Stimulated activated CD4-positive, alpha-beta T cell treated with anti-CD3 and anti-CD28 coated beads, Interleukin-12 subunit alpha, Interleukin-12 subunit beta, amount 100 ng/mL, for 24 hours (primary cell): ENCODE results near the gene STX8.

ENCODE experiments used
- DNase-seq, 2 experiments: peaks; one replicate each; pipeline ENCODE4 v3.0.0-alpha.2; 2020; ENCODE audit warnings: low read depth in 2 of 2

Gene STX8

DNA sequence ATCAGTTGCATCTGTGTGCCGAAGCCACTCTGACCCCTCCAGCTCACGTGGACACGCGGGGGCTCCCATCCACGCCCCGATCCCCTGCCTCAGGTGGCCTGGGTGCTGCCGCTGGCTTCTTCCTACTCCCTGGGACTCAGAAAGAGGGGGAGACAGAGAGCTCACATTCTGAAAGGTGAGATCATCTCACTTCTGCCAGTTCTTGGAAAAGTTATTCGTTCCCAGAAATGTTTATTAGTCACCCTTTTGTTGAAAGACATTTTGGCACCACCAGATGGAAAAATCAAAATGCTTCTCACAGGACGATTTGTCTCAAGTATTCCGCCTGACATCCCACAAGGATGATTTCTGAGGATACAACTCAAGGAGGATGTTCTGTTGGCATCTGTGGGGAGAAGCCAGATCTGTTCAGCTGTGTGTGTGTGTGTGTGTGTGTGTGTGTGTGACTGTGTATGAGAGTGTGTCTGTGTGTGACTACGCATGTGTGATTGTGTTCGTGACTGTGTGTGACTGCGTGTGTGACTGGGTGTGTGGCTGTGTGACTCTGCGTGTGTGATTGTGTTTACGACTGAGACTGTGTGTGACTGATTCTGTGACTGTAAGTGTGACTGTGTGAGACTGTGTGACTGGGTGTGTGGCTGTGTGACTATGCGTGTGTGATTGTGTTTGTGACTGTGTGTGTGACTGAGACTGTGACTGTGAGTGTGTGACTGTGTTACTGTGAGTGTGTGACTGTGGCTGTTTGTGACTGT, 347.0 kb downstream of the STX8 start:
- DNase-seq: no peak

DNA sequence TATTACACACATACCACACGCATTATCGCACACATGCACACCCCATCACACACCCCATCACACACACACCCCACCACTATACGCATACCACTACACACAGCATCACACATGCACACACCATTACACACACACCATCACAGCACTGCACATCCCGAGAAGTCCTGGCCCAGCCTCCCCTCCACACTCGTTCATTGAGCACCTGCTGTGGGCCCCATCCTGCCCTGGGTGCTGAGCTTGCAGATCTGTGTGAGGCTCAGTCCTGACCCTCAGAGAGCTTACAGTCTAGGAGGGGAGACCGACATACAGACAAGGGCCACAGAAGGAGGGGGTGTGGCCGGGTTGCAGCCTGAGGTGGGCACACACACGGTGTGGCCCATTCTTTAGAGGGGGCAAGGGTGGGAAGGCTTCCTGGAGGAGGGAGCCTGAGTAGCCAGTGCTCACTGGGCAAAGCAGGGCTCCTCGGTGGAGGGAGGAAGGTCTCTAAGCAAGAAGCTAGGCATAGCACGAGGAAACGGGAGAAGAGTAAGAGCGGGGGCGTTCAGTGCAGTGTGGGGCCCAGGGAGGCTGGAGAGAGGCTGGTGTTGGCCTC, 347.7 kb downstream of the STX8 start:
- no peak for DNase-seq

DNA sequence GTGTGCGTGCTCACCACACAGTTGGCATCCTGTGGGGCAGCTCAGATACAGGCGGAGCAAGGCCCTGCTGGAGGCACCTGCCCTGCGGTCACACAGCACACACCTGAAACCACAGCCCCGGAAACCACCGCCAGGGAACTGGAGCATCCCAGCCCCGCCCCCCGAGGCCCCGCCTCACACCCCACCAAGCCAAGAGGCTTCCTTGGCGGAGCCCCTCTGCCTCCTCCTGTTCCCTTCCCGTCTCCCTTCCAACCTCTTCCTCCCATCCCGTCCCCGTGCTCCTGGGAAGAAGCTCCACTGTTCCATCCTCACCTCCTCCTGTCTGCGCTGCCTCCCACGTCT, 348.9 kb downstream of the STX8 start:
- no peak for DNase-seq

DNA sequence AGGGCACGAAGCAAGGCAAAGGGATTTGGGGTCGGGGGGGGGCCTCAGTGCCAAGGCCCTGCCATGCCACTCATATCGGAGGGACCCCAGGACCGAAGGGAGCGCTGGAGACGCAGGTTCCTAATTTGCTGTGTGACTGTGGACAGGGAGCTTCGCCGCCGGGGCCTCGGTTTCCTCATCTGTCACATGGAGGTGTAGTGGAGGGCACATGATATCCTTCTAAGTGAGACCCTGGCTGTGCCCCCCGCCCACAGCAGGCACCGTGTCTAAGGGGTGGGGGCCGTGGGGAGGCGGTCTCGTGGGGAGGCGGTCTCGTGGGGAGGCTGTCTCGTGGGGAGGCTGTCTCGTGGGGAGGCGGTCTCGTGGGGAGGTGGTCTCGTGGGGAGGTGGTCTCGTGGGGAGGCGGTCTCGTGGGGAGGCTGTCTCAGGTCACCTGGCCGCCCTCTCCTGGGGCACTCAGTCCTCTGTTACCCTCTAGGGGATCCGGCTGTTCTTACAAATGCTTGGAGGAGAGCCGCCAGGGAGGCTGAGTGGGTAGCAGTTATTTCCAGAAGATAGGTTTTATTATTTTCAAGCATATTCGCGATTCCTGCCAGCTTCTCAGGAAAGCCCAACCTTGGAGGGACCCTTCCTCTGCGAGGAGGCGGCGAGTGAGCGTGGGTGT, 349.4 kb downstream of the STX8 start:
- DNase-seq: no peak

DNA sequence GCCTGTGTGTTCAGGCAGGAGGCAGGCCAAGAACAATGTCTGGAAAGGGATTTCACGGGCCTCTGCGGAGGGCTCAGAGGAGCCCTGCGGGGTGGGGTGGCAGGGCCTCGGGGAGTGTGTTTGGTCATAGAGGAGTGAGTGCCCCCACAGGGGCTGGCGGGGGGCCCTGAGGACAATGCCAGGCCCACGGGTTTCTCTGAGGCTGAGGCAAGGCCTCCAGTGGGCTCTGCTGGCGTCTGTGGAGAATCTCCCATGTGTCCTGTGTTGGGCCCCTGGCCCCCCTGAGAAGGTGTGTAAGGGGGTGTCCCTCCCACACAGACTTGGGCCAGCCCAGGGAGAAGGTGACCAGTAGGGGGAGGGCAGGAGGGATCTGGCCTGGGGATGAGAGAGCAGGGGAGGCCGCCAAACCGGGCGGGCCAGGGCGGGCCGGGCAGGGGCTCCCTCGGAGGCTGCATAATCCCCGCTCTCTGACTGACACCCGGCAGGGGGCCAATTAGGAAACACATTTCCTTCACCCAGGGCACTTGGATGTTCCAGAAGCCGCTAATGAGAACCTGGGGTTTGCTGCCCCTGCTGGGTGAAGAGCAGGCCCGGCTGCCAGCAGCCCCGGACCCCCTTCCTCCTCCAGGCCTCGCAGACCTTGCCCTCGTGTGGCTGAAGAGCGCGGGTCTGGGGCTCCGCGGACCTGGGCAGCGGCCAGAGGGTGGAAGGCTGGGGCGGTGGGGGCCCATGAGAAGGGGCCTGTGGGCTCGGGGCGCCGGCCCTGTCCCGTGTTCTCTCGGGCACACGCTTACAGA, 350.1 kb downstream of the STX8 start:
- no peak for DNase-seq

DNA sequence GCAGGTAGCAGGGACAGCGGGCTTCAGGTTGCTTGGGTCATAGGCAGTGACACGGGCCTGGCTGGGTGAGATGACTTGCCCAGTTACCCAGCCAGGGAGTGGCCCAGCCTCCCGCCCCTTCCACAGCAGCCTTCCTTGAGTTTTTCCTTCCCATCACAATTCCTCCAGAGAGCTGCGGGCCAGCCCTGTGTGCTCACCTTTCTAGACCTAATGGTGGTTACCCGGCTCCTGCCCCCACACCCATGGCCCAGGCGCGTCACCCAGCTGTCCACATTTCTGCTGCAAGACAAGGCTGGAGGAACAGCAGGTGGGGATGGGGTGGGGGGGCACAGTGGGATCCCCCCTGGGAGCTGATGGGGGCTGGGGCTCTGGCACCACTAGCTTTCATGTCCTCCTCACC, 351.1 kb downstream of the STX8 start:
- DNase-seq: no peak

DNA sequence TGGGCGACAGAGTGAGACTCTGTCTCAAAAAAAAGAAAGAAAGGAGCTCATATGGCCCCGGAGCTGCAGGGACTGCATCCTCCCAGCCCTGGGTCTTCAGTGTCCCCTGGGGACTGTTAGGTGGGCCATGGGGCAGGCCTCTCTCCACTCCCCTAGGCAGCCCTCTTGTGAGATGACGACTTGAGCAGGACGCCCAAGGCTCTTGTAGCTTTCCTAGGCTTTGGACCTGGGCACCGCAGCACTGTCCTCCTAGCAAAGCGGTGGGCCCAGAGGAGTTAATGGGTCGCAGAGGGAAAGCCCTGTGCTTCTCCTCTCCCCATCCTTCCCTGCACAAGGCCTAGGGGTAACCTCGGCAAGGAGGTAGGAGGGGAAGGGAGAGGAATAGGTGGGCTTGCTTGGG, 352.1 kb downstream of the STX8 start:
- no peak for DNase-seq

DNA sequence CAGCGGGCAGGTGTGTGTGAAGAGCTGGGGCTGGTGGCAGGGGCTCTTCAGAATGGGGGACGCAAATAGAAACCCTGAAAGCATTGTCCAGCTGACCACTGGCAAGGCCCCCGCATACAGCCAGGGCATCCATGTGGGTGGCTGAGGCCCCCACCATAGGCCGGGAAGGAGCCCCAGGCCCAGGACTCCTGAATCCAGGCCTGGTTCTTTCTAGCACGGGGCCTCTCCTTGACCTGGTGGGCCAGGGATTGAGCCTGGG, 353.8 kb downstream of the STX8 start:
- DNase-seq: no peak

DNA sequence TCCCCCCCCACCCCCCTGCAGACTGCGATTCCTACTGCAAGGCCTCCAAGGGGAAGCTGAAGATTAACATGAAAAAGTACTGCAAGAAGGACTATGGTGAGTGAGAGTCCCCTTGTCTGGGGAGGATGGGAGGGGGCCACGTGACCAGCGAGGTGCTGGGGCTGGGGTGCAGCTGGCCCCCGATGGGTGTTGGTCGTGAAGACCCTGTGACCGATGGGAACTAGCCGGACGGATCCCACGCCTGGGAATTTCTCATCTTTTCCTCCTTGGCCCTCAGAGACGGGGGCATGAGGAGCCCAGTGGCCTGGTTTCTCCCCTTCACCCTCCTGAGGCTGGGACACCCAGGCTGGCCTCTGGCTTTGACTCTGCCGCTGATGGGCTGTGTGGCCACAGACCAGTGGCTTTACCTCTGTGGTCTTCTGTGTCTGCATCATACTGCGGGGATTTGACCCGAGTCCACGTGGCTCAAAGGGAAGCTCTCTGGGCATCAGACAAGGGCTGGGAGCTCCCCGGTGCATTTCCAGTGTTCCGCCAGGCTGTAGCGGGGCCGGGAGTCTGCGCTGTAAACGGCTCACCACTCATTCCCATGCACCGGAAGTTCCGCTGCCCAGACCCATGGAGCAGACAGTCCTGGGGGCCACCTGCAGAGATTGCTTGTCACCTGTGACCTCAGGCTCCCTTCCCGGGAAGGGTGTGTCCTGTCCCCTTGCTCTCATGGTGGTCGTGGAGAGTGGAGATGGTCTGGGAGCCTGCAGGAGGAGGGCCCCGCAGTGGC, 354.3 kb downstream of the STX8 start:
- no peak for DNase-seq

DNA sequence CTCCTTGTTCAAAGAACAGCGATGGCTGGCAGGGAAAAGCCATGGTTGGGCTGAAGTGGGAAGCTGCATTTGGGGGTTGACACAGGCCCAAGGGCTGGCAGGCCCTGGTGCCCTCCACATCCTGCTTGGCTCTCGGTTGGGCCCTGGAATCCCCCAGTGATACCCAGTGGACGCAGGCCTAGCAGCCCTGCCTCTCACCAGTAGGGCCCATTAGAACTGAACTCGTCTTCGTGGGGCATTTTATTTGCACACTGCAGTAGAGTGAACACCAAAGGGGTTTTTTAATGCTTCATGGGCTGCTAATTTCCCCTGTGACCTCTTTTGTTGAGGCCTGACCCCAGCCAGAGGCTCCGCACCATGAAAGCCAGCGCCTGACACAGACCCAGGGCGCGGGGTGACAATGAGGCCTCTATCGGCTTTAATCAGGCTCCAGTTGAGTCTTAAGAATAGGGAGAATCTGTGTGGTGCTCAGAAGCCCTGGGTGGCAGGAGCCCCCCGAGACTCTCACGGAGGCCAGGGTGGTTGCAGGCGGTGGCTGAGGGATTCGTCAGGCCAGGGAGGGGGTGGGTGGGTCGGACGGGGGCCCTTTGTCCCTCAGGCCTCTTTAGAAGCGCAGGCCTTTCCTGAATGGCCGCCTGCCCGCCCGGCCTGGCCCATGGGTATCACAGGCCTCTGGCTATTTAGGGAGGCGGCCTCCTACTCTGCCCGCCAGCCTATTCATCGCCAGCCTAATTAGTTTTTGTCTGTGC, 355.0 kb downstream of the STX8 start:
- DNase-seq: no peak

DNA sequence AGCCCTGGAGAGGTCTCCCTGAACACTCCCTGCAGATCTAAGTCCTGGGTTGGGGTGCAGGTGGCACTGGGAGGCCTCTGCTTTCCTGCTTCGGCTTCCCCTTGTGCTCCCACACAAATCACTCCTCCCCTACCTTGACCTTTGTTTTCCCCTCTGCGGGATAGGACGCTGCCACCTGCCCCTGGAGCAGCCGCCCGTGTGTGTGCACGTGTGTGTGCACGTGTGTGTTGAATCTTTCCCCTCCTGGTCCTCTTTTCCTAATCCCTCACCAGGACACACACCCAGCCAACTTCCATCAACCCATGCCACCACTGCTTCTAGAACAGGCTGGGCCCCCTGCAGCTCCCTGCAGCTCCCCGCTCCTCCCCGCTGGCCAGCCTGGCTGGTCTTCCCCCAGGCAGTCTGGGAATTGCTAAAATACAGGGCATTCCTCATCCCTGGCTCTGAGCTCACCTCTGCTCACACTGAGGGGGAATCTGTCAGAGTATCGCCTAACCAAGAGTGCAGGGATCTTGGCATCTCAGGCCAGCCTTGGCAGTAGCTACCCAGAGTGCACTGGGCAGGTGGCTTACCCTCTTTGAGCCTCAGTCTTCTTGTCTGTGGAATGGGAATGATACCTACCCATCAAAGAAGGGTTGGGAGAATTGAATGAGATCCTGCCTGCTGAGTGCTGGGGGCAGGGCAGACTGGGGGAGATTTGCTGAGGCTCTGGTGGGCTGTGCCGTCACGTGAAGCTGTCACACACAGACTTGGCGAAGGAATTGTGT, 355.8 kb downstream of the STX8 start:
- DNase-seq: no peak

DNA sequence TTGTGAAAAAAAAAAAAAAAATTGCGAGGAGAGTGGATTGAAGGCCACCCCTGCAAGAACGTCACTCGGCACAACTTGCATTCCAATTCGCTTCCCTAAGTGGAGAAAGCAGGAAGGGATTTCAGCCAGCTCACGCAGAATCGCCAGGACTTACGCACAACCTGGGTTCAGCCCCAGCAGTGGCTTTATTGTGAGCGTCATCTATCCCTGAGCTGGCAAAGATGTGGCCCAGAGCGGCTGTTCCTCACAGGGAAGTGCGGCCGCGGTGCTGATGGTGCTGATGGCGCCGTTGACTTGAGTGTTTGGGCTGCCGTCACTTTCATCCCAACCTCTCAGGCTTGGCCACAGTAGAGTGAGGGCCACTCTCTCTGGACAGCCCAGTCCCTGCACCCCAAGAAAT, 356.7 kb downstream of the STX8 start:
- no peak for DNase-seq

DNA sequence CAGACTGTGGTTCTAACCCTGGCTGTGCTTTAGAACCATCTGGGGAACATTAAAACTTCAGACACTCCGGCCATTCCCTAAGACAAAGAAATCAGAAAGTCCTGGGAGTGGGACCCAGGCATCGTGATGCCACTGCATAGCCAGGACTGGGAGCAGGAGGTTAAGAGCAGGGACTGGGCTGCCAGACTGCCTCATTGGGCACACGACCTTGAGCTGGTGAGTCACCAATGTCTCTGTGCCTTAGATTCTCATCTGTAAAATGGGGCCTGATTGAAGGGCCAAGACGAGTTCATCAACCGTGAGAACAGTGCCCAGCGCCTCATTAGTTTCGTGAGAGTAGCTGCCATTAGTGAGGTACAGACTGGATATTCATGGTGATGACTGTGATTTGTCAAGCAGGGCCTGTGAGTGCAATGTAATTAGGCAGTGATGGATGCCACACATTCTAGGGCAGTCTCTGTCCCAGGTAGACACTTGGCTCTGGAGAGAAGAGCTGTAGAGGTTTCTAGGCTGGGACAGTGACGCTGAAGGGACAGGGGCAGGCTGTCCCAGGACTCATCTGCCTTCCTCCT, 357.5 kb downstream of the STX8 start:
- no peak for DNase-seq

DNA sequence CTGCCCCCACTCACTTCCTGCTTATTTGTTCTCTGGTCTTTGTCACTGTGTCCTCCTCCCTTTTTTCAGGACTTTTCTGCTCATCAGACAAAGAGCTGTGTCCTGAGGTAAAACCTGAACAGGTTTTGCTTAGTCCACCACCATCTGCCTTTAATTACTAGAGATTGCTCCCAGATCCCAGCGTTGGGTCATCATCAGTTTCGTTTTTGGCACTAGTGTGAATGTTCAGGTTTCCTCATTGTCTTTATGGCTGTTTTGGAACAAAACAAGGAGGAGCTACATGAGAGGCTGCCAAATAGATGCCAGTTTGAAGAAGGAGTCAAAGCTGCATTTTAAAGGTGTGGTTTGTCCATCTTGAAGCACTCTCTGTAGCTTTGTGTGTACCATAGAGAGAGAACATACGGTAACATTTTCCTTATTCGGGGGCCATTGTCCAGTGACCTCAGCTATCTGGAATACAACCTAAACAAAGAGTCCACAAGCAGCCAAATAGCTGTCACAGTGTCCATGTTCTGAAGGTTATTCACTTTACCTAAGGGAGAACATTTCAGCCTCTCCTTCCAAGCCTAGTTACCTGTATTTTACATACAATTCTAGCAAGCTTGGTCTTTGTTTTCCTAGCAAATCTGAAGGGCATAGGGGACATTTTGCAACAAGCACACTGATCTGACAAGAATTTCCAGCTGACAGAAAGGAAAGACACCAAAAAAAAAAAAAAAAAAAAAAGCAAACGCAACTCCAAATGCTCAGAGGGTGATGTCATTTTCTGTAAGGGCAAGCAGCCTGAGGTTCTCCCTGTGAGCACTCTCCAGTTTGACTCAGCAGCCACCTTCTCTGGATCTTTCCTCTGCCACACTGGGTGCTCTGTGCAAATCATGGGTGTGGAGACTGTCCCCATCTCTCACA, 358.2 kb downstream of the STX8 start:
- no peak for DNase-seq

DNA sequence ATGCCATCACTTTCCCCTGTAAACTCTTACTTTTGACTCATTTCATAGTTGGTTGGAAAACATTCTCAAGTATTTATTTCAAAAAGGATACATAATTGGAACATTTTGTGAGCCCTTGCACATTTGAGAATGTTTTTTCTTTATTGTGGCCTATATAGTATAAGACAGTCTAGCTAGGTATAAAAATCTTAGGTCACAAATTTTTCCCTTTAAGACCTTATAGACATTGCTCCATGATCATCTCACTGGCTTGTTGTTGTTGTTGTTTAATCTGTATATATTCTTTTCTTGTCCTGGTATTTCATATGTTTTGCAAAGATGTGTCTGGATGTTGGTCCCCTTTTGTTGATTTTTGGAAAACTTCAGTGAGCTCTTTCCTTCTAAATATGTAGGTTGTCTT, 360.2 kb downstream of the STX8 start:
- DNase-seq: no peak

DNA sequence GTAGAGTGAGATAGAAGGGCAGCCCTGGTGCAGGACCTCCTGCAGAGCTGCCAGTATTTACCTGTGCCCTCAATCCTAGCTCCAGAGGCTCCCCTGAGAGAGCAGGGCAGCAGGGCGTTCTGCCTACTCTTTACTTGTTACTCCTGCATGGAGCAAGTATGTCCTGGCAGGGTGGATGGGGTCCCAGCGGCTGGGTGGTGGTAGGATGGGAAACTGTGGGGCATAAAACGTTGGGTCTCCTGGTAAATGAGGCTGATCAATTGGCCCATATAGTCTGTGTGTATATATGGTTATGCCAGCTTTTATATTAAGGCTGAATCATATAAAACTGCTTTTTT, 362.3 kb downstream of the STX8 start:
- DNase-seq: no peak

DNA sequence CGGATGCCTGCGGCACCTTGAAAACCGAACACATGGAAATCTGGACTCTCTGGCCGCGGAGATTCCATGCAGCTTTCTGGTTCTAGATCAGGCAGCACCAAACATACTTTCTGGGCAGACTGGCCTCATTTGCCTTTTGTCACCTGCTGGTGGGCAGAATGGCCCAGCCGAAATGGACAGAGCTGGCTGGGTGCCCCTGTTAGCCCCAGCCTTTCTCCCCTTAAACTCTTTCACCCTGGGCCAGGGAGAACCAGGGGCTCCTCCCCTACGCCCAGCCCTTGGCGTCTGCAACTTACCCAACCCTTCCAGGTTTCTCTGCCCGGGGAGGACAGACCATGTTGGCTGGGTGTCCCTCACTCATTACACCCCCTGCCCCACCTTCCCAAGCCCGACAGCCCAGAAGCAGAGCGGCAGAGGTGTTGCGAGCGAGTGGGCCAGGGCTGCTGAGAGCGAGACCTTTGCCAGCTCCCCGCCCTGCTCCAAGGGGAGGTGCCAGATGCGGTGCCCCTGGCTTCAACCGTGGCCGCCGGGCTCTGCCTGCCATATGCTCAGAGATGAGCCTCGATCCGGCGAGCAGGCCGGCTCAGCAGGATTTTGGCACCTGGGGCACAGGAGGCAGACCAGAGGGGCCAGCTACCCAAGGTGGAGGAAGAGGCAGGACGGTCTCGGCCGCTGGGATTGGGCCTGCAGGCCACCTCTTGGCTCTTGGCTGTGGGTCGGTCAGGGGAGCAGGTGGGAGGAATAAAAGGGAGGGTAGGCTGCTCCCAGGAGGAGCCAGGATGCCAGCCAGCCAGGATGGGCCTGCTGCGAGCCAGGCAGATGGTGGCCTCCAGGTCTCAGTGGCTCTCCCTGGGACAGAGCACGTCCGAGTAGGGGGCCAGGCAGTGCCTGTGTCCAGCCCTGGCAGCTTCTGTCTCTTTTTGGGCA, 363.0 kb downstream of the STX8 start:
- DNase-seq: no peak

DNA sequence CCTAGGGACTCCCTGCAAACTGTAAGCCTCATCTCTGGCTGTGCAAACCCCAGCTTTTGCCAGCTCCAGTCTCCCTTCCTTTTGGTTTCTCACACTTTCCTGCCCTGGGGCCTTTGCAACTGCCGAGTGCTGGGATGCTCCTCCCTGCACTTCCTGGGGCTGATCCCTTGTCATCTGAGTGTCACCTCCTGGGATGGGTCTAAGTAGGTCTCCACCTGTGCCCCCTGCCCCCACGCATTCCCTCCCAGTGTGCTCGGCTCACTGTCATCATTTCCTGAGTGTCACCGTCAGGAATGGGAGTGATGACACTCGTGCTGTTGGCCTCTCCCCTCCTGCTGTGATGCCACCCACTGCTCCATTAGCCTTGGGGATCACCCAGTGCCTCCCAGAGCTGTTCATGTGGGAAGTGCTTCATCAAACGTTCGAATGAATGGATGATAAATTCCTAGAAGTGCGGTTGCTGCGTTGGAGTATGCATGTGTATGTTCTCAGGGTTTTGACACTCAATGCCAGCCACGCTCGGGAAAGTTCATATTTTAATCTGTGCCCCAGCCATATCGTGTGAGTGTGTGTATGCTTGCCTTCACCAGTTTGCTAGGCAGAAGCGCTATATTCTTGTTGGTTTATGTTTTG, 364.4 kb downstream of the STX8 start:
- DNase-seq: no peak
